ENCODE results near the gene MAN1C1.

- TF ChIP-seq CTCF (IDR thresholded peaks at IDR 0.05 in 2 of 3, conservative IDR thresholded peaks at IDR 0.05 in 1 of 3; ENCODE audit: borderline replicate concordance in 1 of 3, insufficient read depth in 1 of 3, low read depth in 2 of 3, low read length in 2 of 3) (no peak), POLR2AphosphoS5 (IDR thresholded peaks at IDR 0.05; ENCODE audit: low read depth, low read length) (no peak), REST (IDR thresholded peaks at IDR 0.05; ENCODE audit: low read depth) (no peak), ZNF274 (IDR thresholded peaks at IDR 0.05; ENCODE audit: low read depth, low read length) (no peak), SP1 (IDR thresholded peaks at IDR 0.05; ENCODE audit: low read depth) (no peak), POLR2A (IDR thresholded peaks at IDR 0.05; ENCODE audit: borderline replicate concordance, extremely low read depth, insufficient read depth, insufficient read length) (no peak), EZH2phosphoT487 (IDR thresholded peaks at IDR 0.05; ENCODE audit: borderline replicate concordance) (no peak), ZBTB33 (IDR thresholded peaks at IDR 0.05; ENCODE audit: extremely low read depth, insufficient replicate concordance, low read length) (no peak), RAD21 (IDR thresholded peaks at IDR 0.05; ENCODE audit: low read depth) (no peak)
Observed at GRCh38 chr1:25676488-25676887, 59.9 kb downstream of the MAN1C1 start.

Data from HCT116 (cell line).